ENCODE results near the gene SLC26A11. TPM values are rescaled to one million over a fixed set of nuclear protein-coding genes. Genes with fewer than 3 reads are reported as not detected.
"Not testable (repeated sequence)": the region's sequence is repeated elsewhere in the genome, so short reads cannot be mapped to it uniquely, and the experiment has no call there.

Gene SLC26A11
- total RNA-seq, 3 donors from 2014 or later, result 13.8 to 18.1 (median 14.0) TPM

DNA sequence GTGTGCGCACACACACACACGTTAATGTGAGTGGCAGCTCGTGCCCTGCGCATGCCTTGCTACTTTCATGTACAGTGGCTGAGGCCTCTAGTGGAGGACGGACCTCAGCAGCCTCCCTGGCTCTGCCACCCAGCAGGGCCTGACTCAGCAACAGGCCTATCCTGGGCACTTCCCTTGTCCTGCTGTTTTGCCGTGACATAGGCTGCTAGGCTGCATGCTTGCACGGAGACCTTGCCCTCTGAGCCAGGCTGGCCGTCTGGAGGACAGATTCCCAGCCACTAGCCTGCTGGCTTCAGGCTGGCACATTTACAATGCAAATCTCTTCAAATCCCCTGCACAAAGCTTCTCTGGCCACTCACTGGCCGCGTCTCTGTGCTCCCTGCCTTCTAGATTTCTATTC lies 49.9 kb downstream of the SLC26A11 start:
- ATAC-seq (no peak), DNase-seq (no peak)
- Histone ChIP-seq H3K4me1 (ENCODE audit: low read depth) (peaks cover 2% of the 10 kb centered on the region), H3K36me3 (ENCODE audit: low read depth) (no peaks in the 10 kb centered on the region), H3K9me3 (no peaks in the 10 kb centered on the region), H3K4me3 (no peak overlapping the region)
- TF ChIP-seq, protein P1, sequence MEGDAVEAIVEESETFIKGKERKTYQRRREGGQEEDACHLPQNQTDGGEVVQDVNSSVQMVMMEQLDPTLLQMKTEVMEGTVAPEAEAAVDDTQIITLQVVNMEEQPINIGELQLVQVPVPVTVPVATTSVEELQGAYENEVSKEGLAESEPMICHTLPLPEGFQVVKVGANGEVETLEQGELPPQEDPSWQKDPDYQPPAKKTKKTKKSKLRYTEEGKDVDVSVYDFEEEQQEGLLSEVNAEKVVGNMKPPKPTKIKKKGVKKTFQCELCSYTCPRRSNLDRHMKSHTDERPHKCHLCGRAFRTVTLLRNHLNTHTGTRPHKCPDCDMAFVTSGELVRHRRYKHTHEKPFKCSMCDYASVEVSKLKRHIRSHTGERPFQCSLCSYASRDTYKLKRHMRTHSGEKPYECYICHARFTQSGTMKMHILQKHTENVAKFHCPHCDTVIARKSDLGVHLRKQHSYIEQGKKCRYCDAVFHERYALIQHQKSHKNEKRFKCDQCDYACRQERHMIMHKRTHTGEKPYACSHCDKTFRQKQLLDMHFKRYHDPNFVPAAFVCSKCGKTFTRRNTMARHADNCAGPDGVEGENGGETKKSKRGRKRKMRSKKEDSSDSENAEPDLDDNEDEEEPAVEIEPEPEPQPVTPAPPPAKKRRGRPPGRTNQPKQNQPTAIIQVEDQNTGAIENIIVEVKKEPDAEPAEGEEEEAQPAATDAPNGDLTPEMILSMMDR (IDR thresholded peaks at IDR 0.05), result no peak
- intact Hi-C loops (cut with DNase I, micrococcal nuclease), result no loop called here

DNA sequence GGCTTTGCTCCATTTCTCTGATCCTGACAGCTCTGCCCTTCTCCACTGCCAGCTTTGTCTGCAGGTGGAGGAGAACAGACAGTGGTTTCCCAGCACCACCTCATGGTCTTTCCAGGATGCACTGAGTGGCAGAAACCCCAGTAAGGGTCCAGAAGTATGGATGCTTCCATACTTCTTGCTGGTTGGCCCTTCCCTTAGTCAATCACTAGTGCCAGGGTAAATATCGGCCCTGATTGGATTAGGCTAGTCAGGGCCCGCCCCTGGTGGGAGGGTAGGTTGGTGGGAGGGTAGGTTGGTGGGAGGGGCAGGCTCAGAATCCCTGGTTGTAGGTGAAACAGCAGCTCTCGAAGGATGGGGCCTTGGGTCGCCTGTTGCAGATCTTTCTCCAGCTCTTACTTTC lies 50.6 kb downstream of the SLC26A11 start:
- H3K4me1 ChIP-seq (ENCODE audit: low read depth), result peaks cover 2% of the 10 kb centered on the region
- H3K4me3 ChIP-seq, result no peak overlapping the region
- DNase-seq, result peak in 1 of 3 donors; percentile 46
- TF ChIP-seq, protein P1 (IDR thresholded peaks at IDR 0.05), result no peak
- peak; percentile 84 for ATAC-seq
- no peaks in the 10 kb centered on the region for H3K36me3 ChIP-seq (ENCODE audit: low read depth)
- H3K9me3 ChIP-seq, result no peaks in the 10 kb centered on the region
- intact Hi-C loops (cut with DNase I, micrococcal nuclease), result no loop called here

DNA sequence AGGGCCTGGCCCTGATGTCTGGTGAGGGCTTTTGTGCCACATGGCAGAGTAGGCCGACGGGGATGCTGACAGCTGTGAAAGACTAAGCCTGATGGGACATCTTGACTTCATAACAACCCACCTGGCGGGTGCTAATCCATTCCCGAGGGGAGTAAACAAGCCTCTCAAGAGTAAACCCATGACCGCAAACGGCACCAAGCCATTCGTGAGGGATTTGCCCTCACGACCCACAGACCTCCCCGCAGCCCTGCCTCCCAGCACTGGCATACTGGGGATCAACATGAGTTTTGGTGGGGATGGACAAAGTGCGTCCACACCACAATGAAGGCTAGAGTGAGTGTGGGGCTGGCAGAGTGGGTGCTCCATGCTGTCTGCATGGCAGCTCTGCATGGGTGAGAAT lies 52.1 kb downstream of the SLC26A11 start:
- DNase-seq (no peak), ATAC-seq (no peak)
- no peaks in the 10 kb centered on the region for H3K4me1 ChIP-seq (ENCODE audit: low read depth)
- H3K36me3 ChIP-seq (ENCODE audit: low read depth), result no peaks in the 10 kb centered on the region
- H3K4me3 ChIP-seq, result no peak overlapping the region
- intact Hi-C loops (cut with DNase I, micrococcal nuclease), result no loop called here
- TF ChIP-seq, protein P1 (IDR thresholded peaks at IDR 0.05), result no peak
- H3K9me3 ChIP-seq, result no peaks in the 10 kb centered on the region

DNA sequence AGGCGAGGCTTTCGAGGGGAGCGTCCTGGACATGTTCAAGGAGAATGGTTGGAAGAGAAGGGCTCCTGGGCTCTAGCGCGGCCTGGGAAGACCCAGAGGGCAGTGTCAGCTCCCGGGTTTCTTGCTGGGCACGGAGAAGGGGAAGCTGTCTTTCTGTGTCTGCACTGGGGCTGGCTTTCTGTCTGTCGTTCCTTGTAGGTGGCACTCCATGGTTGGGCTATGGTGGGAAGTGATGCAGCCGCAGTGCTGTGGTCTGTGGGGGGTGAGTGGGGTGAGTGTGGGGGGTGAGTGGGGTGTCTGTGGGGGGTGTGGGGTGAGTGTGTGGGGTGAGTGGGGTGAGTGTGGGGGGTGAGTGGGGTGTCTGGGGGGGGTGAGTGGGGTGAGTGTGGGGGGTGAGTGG lies 54.1 kb downstream of the SLC26A11 start:
- DNase-seq (no peak), ATAC-seq (no peak)
- Histone ChIP-seq H3K4me3 (no peak overlapping the region), H3K4me1 (ENCODE audit: low read depth) (no peaks in the 10 kb centered on the region), H3K9me3 (no peaks in the 10 kb centered on the region), H3K36me3 (ENCODE audit: low read depth) (no peaks in the 10 kb centered on the region)
- TF ChIP-seq, protein P1 (IDR thresholded peaks at IDR 0.05), result no peak
- intact Hi-C loops (cut with DNase I, micrococcal nuclease), result no loop called here

DNA sequence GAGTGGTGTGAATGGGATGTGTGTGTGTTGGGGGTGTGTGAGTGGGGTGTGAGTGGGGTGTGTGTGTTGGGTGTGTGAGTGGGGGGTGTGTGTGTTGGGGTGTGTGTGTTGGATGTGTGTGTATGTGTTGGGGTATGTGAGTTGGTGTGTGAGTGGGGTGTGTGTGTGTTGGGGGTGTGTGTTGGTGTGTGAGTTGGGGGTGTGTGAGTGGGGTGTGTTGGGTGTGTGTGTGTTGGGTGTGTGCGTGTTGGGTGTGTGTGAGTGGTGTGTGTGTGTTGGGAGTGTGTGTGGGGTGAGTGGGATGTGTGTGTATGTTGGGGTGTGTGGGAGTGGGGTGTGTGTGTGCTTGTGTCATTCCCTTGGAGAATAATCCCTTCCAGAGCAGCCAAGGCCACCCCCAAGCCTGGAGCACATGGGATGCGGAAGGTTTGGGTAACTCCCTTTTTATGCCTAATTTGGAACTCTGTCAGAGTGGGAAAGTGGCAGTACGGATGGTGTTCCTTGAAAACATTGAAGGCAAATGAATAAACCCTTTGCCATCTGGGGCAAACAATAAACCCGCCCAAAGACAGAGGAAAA lies 54.7 kb downstream of the SLC26A11 start:
- TF ChIP-seq, protein P1 (IDR thresholded peaks at IDR 0.05), result no peak
- intact Hi-C loops (cut with DNase I, micrococcal nuclease), result no loop called here
- H3K4me3 ChIP-seq, result no peak overlapping the region
- ATAC-seq (no peak), DNase-seq (no peak)
- H3K9me3 ChIP-seq, result no peaks in the 10 kb centered on the region
- H3K4me1 ChIP-seq (ENCODE audit: low read depth), result no peaks in the 10 kb centered on the region
- no peaks in the 10 kb centered on the region for H3K36me3 ChIP-seq (ENCODE audit: low read depth)

DNA sequence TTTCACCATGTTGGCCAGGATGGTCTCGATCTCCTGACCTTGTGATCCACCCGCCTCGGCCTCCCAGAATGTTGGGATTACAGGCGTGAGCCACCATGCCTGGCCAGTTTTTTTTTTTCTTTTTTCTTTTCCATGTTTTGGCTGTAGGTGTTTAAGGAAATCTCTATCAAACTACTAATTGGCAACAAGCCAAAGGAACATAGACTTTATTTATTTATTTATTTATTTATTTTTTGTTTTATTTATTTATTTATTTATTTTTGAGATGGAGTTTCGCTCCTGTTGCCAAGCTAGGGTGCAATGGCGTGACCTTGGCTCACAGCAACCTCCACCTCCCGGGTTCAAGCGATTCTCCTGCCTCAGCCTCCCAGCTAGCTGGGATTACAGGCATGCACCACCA lies 55.6 kb downstream of the SLC26A11 start:
- H3K4me3 ChIP-seq; ATAC-seq; intact Hi-C loops (cut with DNase I, micrococcal nuclease); H3K4me1 ChIP-seq (ENCODE audit: low read depth); H3K36me3 ChIP-seq (ENCODE audit: low read depth); DNase-seq; H3K9me3 ChIP-seq: not testable (repeated sequence)

Measured in mucosa of descending colon (tissue), 3 donors.